SK-N-SH treated with all-trans-retinoic acid at 6 μM for 48 hours (cell line): ENCODE data around the gene HOXB7.

ENCODE experiments used
- ARNTL ChIP-seq: fragments of 450-650 bp; formaldehyde crosslinking; IDR thresholded peaks from 2 replicates; pipeline ENCODE4 v1.5.0; 2020; ENCODE audit warnings: low read depth, mild to moderate bottlenecking, moderate library complexity, borderline replicate concordance
- POU6F1 ChIP-seq: fragments of 250-450 bp; sonication (Bioruptor Pico); IDR thresholded peaks from 2 replicates; pipeline ENCODE4 v1.8.0; 2021; ENCODE audit warnings: low read depth, mild to moderate bottlenecking, moderate library complexity, borderline replicate concordance
- TOX ChIP-seq: fragments of 250-450 bp; sonication (Bioruptor Pico); IDR thresholded peaks from 2 replicates; pipeline ENCODE4 v1.8.0; 2021; ENCODE audit warnings: mild to moderate bottlenecking, moderate library complexity, borderline replicate concordance
- ZFP30 ChIP-seq: fragments of 450-650 bp; formaldehyde crosslinking; IDR thresholded peaks from 2 replicates; pipeline ENCODE4 v1.5.0; 2022; ENCODE audit warnings: mild to moderate bottlenecking, moderate library complexity

GRCh38 chr17:48577330-48577945, 33.4 kb downstream of the HOXB7 start:
- no peak for TF ChIP-seq TOX (CRISPR knock-in tag)
- TF ChIP-seq POU6F1 = no peak
- TF ChIP-seq ARNTL (CRISPR knock-in tag) = no peak
- no peak for TF ChIP-seq ZFP30 (CRISPR knock-in tag)
